Measurements from ENCODE around the gene MBP. TPM values are rescaled to one million over a fixed set of nuclear protein-coding genes. Genes with fewer than 3 reads are reported as not detected.

MBP gene
- total and polyA plus RNA-seq, 2 of the 4 experiments (the other 2 are of a cell fraction): 0.72 to 0.90 TPM

DNA sequence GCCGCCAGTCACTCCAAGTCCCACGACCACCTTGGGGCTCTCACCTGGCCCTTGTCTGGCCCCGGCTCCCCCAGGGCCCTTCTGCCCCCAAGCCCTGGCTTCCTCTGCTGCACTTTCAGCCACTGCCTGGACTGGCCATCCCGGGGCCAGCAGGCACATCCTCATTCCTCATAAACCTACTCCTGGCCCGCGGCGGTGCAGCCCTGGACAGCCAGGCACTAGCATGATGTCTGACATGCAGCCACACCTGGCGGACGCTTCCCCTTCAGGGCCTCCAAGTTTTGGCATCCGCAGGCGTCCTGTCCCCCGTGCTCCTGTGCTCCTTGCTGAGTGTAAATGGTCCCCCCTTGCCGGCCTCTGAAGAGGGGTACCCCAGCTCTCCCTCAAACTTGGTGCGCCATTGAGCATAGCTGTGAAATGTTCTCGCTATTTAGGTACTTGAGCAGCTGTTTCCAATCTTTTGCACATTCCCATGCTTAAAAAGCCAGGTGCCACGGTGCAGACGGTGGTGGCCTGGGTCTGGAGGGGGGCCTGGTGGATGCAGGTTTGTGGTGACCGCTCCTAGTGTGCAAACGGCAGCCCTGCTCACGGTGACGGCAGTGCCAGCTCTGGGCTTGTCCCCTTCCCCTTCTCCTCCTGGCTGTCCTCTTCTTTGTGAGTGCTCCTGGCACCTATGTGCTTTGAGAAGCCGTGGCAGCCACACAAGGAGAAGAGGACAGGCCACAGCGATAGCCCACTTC, 123.8 kb downstream of the MBP start:
- ATAC-seq (ENCODE audit: low read depth): no peak
- 80% methylated on average over 5 of the region's 23 CpGs; no CpG with 5 or more reads in 1 of the 2 experiments for WGBS, 2 experiments (ENCODE audit: extremely low coverage in 2 of 2, insufficient read length in 1 of 2)
- no peak overlapping the region for H2BK5ac ChIP-seq (ENCODE audit: low read depth, low read length, poor library complexity, severe bottlenecking)
- BruUV-seq (replicated peaks): no TSS peak
- no peaks in the 10 kb centered on the region for H4K20me1 ChIP-seq (ENCODE audit: insufficient read depth, low read length)
- no peak overlapping the region for H3K4me2 ChIP-seq (ENCODE audit: low read depth, low read length)
- H3K9me1 ChIP-seq (ENCODE audit: insufficient read depth, low read length): no peaks in the 10 kb centered on the region
- DNase-seq: no peak
- no peak overlapping the region for H3K4ac ChIP-seq (ENCODE audit: low read depth, low read length)
- H3K4me1 ChIP-seq (ENCODE audit: control insufficient read depth, insufficient read depth, low read length): peaks cover 2% of the 10 kb centered on the region; the same call in 1 of the 2 replicates
- in situ Hi-C loops (cut with MboI; ENCODE audit: low sequenced_read_pairs) (no loop called here), intact Hi-C loops (cut with micrococcal nuclease) (no loop called here), dilution Hi-C loops (cut with HindIII; ENCODE audit: low sequenced_read_pairs, unreplicated experiment) (no loop called here)
- no peak overlapping the region for H4K8ac ChIP-seq (ENCODE audit: low read depth in 2 of 2, low read length in 2 of 2)
- H3K9ac ChIP-seq (ENCODE audit: low read depth, low read length): no peak overlapping the region
- H3K23ac ChIP-seq (ENCODE audit: low read depth, low read length): no peak overlapping the region
- no peak overlapping the region for H3K56ac ChIP-seq (ENCODE audit: extremely low read depth, insufficient read depth, low read length)
- H3K36me3 ChIP-seq (ENCODE audit: control insufficient read depth, insufficient read depth, low read length): no peaks in the 10 kb centered on the region
- H3K27me3 ChIP-seq (ENCODE audit: control insufficient read depth, insufficient read depth, low read length): peaks cover 7% of the 10 kb centered on the region
- no peak overlapping the region for H2AK9ac ChIP-seq (replicated peaks; ENCODE audit: low read depth, low read length, poor library complexity)
- ChIA-PET POLR2A (ENCODE audit: unreplicated experiment) (no interaction called here), CTCF (no interaction called here)
- no peaks in the 10 kb centered on the region for H3K79me1 ChIP-seq (ENCODE audit: low read depth in 1 of 2, low read length in 2 of 2)
- no peak overlapping the region for H2AFZ ChIP-seq (replicated peaks; ENCODE audit: low read length, poor library complexity)
- no peak overlapping the region for H3K27ac ChIP-seq (ENCODE audit: insufficient read depth, low read length)
- no peak overlapping the region for H2BK20ac ChIP-seq (ENCODE audit: low read depth, low read length)
- H3K9me3 ChIP-seq (ENCODE audit: control insufficient read depth, insufficient read depth, low read length): no peaks in the 10 kb centered on the region
- no peak overlapping the region for H3K18ac ChIP-seq (ENCODE audit: low read depth, low read length)
- no peak overlapping the region for H2BK15ac ChIP-seq (ENCODE audit: low read depth, low read length)
- H2AK5ac ChIP-seq (ENCODE audit: low read depth, low read length): no peak overlapping the region
- TF ChIP-seq ELK1 (IDR thresholded peaks at IDR 0.05; ENCODE audit: borderline replicate concordance, low read depth, low read length) (no peak), RCOR1 (IDR thresholded peaks at IDR 0.05; ENCODE audit: insufficient replicate concordance, low read length) (no peak), MAZ (IDR thresholded peaks at IDR 0.05; ENCODE audit: borderline replicate concordance, low read depth, low read length) (no peak), NFE2L2 (IDR thresholded peaks at IDR 0.05; ENCODE audit: low read depth, low read length) (no peak), MXI1 (IDR thresholded peaks at IDR 0.05; ENCODE audit: borderline replicate concordance, low read depth, low read length) (no peak), RFX5 (IDR thresholded peaks at IDR 0.05; ENCODE audit: low read depth, low read length) (no peak), POLR2A (IDR thresholded peaks at IDR 0.05; ENCODE audit: low read depth, low read length) (no peak), SMC3 (IDR thresholded peaks at IDR 0.05; ENCODE audit: low read depth, low read length) (no peak), CTCF (conservative IDR thresholded peaks at IDR 0.05; ENCODE audit: low read depth, low read length) (no peak), BHLHE40 (IDR thresholded peaks at IDR 0.05; ENCODE audit: low read depth, low read length) (no peak), RAD21 (IDR thresholded peaks at IDR 0.05; ENCODE audit: low read length) (no peak), FOS (IDR thresholded peaks at IDR 0.05; ENCODE audit: low read depth, low read length) (no peak), MAFK (IDR thresholded peaks at IDR 0.05; ENCODE audit: low read depth, low read length) (no peak)
- TF ChIP-seq, protein P1, sequence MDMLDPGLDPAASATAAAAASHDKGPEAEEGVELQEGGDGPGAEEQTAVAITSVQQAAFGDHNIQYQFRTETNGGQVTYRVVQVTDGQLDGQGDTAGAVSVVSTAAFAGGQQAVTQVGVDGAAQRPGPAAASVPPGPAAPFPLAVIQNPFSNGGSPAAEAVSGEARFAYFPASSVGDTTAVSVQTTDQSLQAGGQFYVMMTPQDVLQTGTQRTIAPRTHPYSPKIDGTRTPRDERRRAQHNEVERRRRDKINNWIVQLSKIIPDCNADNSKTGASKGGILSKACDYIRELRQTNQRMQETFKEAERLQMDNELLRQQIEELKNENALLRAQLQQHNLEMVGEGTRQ (IDR thresholded peaks at IDR 0.05; ENCODE audit: low read depth, low read length): no peak
- H3K4me3 ChIP-seq (ENCODE audit: insufficient read depth, low read depth, low read length): no peak overlapping the region
- no peak overlapping the region for H2BK120ac ChIP-seq (ENCODE audit: low read depth, low read length)
- H4K91ac ChIP-seq (ENCODE audit: insufficient read depth, low read depth, low read length): no peak overlapping the region
- no peak overlapping the region for H3K14ac ChIP-seq (replicated peaks; ENCODE audit: low read depth, low read length)
- no peak overlapping the region for H4K5ac ChIP-seq (ENCODE audit: low read depth, low read length)

Data from IMR-90 (cell line).